ENCODE measurements around the gene CHST6.

The CHST6 gene

GRCh38 chr16:75534560-75535205, 39.4 kb upstream of the CHST6 start:
- TF ChIP-seq, protein P1, sequence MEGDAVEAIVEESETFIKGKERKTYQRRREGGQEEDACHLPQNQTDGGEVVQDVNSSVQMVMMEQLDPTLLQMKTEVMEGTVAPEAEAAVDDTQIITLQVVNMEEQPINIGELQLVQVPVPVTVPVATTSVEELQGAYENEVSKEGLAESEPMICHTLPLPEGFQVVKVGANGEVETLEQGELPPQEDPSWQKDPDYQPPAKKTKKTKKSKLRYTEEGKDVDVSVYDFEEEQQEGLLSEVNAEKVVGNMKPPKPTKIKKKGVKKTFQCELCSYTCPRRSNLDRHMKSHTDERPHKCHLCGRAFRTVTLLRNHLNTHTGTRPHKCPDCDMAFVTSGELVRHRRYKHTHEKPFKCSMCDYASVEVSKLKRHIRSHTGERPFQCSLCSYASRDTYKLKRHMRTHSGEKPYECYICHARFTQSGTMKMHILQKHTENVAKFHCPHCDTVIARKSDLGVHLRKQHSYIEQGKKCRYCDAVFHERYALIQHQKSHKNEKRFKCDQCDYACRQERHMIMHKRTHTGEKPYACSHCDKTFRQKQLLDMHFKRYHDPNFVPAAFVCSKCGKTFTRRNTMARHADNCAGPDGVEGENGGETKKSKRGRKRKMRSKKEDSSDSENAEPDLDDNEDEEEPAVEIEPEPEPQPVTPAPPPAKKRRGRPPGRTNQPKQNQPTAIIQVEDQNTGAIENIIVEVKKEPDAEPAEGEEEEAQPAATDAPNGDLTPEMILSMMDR (IDR thresholded peaks at IDR 0.05; ENCODE audit: insufficient read depth, low read length, missing control alignments): no peak
- CTCF ChIA-PET: interaction anchor here (0.6 to 3.1 kb wide), 2 partner anchors 15 to 17 kb away, joined by 5 to 22 read pairs; no protein-coding TSS in a partner anchor
- POLR2A ChIA-PET: no interaction called here
- no peak for DNase-seq (ENCODE audit: low read depth, low spot score)
- H3K4me3 ChIP-seq (ENCODE audit: low read depth, low read length): no peak overlapping the region

DNA sequence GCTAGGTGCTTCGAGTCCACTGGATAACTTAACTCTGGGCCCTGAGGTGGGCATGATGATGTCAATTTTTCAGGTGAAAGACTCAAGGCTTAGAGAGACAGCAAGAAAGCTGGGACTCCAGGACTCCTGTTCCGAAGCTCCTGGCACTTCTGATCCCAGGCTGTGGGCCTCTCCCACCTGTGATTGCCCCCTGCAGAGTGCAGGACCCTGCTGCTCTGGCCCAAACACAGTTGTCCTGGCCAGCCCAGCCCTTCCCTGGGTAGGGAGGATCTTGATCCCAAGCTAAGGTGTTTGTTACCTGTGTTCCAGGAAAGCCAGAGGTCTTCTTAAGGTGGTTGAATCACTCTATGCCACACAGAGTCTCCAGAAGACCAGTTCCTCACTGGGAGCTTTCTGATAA, 37.5 kb upstream of the CHST6 start:
- ChIA-PET POLR2A (no interaction called here), CTCF (interaction anchor here (1.0 to 1.9 kb wide), 3 partner anchors 15 to 231 kb away, joined by 3 to 20 read pairs (median 3); no protein-coding TSS in a partner anchor)
- no peak for DNase-seq (ENCODE audit: low read depth, low spot score)
- TF ChIP-seq, protein P1 (IDR thresholded peaks at IDR 0.05; ENCODE audit: insufficient read depth, low read length, missing control alignments): no peak
- no peak overlapping the region for H3K4me3 ChIP-seq (ENCODE audit: low read depth, low read length)

GRCh38 chr16:75532142-75532765, 37.0 kb upstream of the CHST6 start:
- CTCF ChIA-PET: interaction anchor here (1.0 to 1.9 kb wide), 5 partner anchors 9 to 232 kb away, joined by 3 to 20 read pairs (median 3); no protein-coding TSS in a partner anchor

DNA sequence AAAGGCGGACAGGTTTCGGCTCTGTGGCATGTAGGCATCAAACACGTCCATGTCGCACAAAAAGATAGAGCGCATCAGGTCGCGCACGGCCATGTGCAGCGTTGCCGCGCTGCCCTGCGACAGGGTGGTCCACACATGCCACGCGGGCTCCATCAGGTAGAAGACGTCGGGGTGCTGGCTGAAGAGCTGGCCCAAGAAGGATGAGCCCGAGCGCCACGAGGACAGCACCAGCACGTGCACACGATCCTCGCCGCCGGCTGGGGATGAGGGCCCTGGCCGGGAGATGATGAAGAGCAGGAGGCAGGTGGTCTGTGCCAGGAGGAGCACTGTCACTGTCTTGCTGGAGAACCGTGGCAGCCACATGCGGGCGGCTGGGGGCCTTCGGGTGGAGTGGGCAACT, 34.7 kb upstream of the CHST6 start:
- ChIA-PET POLR2A (no interaction called here), CTCF (no interaction called here)
- DNase-seq (ENCODE audit: low read depth, low spot score): no peak
- TF ChIP-seq, protein P1 (IDR thresholded peaks at IDR 0.05; ENCODE audit: insufficient read depth, low read length, missing control alignments): no peak
- H3K4me3 ChIP-seq (ENCODE audit: low read depth, low read length): no peak overlapping the region

More at GRCh38 chr16:75532142-75532765, 37.0 kb upstream of the CHST6 start:
- POLR2A ChIA-PET: interaction anchor here (1.0 kb wide), 1 partner anchor 16 kb away, joined by 3 read pairs; no protein-coding TSS in a partner anchor
- TF ChIP-seq, protein P1 (IDR thresholded peaks at IDR 0.05; ENCODE audit: insufficient read depth, low read length, missing control alignments): no peak
- DNase-seq (ENCODE audit: low read depth, low spot score): no peak
- H3K4me3 ChIP-seq (ENCODE audit: low read depth, low read length): no peak overlapping the region

DNA sequence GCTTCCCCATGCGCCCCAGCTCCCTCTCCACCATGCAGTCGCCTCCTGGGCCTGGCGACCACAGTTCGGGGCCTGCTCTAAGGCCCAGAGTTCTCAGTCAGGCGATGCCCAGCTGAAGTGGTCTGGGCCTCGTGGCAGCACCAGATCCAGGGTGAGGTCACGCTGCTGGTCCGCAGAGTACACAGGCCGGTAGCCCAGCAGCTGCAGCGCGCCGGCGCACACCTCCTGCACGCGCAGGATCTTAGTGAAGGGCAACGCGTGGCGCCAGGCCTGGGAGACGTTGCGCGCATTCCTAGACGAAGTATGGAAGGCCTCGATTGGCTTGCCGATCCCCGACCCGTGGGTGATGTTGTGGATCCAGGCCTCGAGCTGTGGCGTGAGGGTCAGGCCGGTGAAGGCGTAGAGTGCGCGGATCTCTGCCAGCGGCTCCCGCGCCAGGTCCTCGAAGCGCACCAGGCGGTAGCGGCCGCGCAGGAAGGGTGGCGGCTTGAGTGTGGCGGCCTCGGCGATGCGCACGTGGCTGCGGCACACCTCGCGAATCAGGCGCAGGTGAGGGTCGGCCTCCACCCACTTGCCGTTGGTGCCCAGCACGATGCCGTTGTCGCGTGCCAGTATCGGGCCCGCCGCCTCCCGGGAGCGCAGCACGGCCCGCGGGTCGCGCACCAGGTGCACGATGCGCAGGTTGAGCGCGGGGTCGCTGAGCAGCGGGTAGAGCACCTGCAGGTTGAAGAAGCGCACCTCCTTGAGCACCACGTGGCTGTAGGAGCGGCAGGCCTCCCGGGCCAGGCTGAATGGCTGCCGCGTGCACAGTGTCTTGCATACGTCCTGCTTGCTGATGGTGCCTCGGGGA, 34.0 kb upstream of the CHST6 start:
- no peak overlapping the region for H3K4me3 ChIP-seq (ENCODE audit: low read depth, low read length)
- DNase-seq (ENCODE audit: low read depth, low spot score): no peak
- TF ChIP-seq, protein P1 (IDR thresholded peaks at IDR 0.05; ENCODE audit: insufficient read depth, low read length, missing control alignments): no peak
- CTCF ChIA-PET: interaction anchor here (1.0 kb wide), 1 partner anchor 12 kb away, joined by 5 read pairs; no protein-coding TSS in a partner anchor
- POLR2A ChIA-PET: no interaction called here
